Measurements from ENCODE around the gene MKI67. TPM values are rescaled to one million over a fixed set of nuclear protein-coding genes. Genes with fewer than 3 reads are reported as not detected.

MKI67 gene
- total RNA-seq, 1 experiment from 2014 or later = 151 TPM

- H3K4me1 ChIP-seq (ENCODE audit: control insufficient read depth, insufficient read depth, low read length) = no peaks in the 10 kb centered on the region
- ATAC-seq (no peak), DNase-seq (ENCODE audit: low read depth, low spot score) (no peak)
- peaks cover 50% of the 10 kb centered on the region for H3K36me3 ChIP-seq (ENCODE audit: control insufficient read depth, insufficient read depth, low read length)
- no peak for TF ChIP-seq REST (IDR thresholded peaks at IDR 0.05; ENCODE audit: insufficient read depth in 1 of 2, low read depth in 2 of 2, low read length in 1 of 2)
- TF ChIP-seq POLR2AphosphoS5 (IDR thresholded peaks at IDR 0.05; ENCODE audit: low read depth, low read length) = no peak
- no peak for TF ChIP-seq SIN3A (IDR thresholded peaks at IDR 0.05; ENCODE audit: borderline replicate concordance, insufficient read depth, low read depth, low read length)
- no peak for TF ChIP-seq TCF7L2 (IDR thresholded peaks at IDR 0.05; ENCODE audit: low read depth, low read length)
- no peak for TF ChIP-seq CTCF (IDR thresholded peaks at IDR 0.05)
- intact Hi-C loops (cut with micrococcal nuclease; ENCODE audit: unreplicated experiment) = no loop called here
- ChIA-PET POLR2A (no interaction called here), CTCF (no interaction called here)
- H3K27me3 ChIP-seq (ENCODE audit: control insufficient read depth, insufficient read depth, low read length) = no peaks in the 10 kb centered on the region
- H3K9me3 ChIP-seq (ENCODE audit: control insufficient read depth, insufficient read depth, low read depth, low read length) = no peaks in the 10 kb centered on the region
- BruUV-seq (replicated peaks) = no TSS peak
- in situ Hi-C loops (cut with HindIII; ENCODE audit: low pct_unique_long_range_greater_than_20kb, low sequenced_read_pairs) = no loop called here
- H3K4me3 ChIP-seq (ENCODE audit: low read depth in 2 of 2, low read length in 2 of 2) = no peak overlapping the region
- H3K27ac ChIP-seq (ENCODE audit: low read length) = no peak overlapping the region
These were observed 24.3 kb downstream of the MKI67 start for GRCh38 chr10:128101901-128102300.

- Histone ChIP-seq H3K9me3 (ENCODE audit: control insufficient read depth, insufficient read depth, low read depth, low read length) (no peaks in the 10 kb centered on the region), H3K4me1 (ENCODE audit: control insufficient read depth, insufficient read depth, low read length) (peaks cover 4% of the 10 kb centered on the region; the same call in 1 of the 2 replicates), H3K4me3 (ENCODE audit: low read depth in 2 of 2, low read length in 2 of 2) (no peak overlapping the region), H3K27ac (ENCODE audit: low read length) (no peak overlapping the region), H3K36me3 (ENCODE audit: control insufficient read depth, insufficient read depth, low read length) (peaks cover 40% of the 10 kb centered on the region), H3K27me3 (ENCODE audit: control insufficient read depth, insufficient read depth, low read length) (no peaks in the 10 kb centered on the region)
- in situ Hi-C loops (cut with HindIII; ENCODE audit: low pct_unique_long_range_greater_than_20kb, low sequenced_read_pairs) (no loop called here), intact Hi-C loops (cut with micrococcal nuclease; ENCODE audit: unreplicated experiment) (no loop called here)
- no peak for TF ChIP-seq CTCF (IDR thresholded peaks at IDR 0.05)
- TF ChIP-seq REST (IDR thresholded peaks at IDR 0.05; ENCODE audit: insufficient read depth in 1 of 2, low read depth in 2 of 2, low read length in 1 of 2) = no peak
- no peak for TF ChIP-seq SIN3A (IDR thresholded peaks at IDR 0.05; ENCODE audit: borderline replicate concordance, insufficient read depth, low read depth, low read length)
- TF ChIP-seq TCF7L2 (IDR thresholded peaks at IDR 0.05; ENCODE audit: low read depth, low read length) = no peak
- no peak for TF ChIP-seq POLR2AphosphoS5 (IDR thresholded peaks at IDR 0.05; ENCODE audit: low read depth, low read length)
- ChIA-PET CTCF (no interaction called here), POLR2A (no interaction called here)
- no peak for DNase-seq (ENCODE audit: low read depth, low spot score)
- no peak for ATAC-seq
- no TSS peak for BruUV-seq (replicated peaks)
These were observed 26.3 kb downstream of the MKI67 start for GRCh38 chr10:128099901-128100300.

Data from Panc1 (cell line).